Mucosa of gallbladder (tissue), 1 donor: Measurements from ENCODE around the gene HEPHL1. TPM values are rescaled to one million over a fixed set of nuclear protein-coding genes. Genes with fewer than 3 reads are reported as not detected.
"Not testable (repeated sequence)": the region's sequence is repeated elsewhere in the genome, so short reads cannot be mapped to it uniquely, and the experiment has no call there.

ENCODE experiments used
- DNase-seq: peaks from one replicate; pipeline ENCODE4 v3.0.0-alpha.2; 2020; ENCODE audit warnings: low spot score
- total RNA-seq: library from RNA; stranded (reverse); gene quantifications from one replicate; pipeline ENCODE4 v1.2.1, GENCODE V29; 2021
- donor health status: DM: no; HTN: no; CAD: no.

The HEPHL1 gene
- total RNA-seq = not detected

- DNase-seq = no peak
Observed at GRCh38 chr11:94020777-94021481, at the start of gene HEPHL1. TSS of gene HEPHL1 (plus strand) at chr11:94021354. CDS start at chr11:94021369, 15 bp downstream.

DNA sequence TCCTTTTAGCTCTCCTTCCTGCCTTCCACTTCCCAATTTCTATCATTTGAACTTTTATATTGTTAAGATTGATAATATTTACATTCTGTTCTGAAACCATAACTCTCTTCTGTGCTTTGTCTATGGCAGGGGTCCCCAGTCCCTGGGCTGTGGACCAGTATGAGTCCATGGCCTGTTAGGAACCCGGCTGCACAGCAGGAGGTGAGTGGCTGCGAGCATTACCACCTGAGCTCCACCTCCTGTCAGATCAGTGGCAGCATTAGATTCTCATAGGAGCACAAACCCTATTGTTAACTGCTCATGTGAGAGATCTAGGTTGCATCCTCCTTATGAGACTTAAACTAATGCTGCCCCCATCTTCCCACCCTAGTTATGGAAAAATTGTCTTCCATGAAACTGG is 48.4 kb upstream of the HEPHL1 start:
- no peak for DNase-seq

GRCh38 chr11:93973322-93974051 is 47.7 kb upstream of the HEPHL1 start:
- not testable (repeated sequence) for DNase-seq

DNA sequence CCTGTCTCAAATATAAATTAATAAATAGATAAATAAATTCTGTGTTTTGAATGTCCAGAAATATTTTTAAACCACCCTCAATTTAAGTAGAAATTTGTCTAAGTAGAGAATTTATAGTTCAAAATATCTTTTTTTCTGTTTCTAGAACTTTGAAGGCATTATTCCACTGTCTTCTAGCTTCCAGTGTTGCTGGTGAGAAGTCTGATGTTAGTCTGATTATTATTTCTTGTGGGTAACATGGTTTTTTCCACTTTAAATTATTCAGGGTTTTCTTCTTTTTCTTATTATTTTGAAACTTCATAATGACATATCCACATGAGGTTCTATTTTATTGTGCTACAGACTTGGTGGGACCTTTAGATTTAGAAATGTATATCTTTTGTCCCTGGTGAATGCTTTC is 46.4 kb upstream of the HEPHL1 start:
- DNase-seq = no peak

GRCh38 chr11:93976577-93977254 is 44.4 kb upstream of the HEPHL1 start:
- DNase-seq = not testable (repeated sequence)

DNA sequence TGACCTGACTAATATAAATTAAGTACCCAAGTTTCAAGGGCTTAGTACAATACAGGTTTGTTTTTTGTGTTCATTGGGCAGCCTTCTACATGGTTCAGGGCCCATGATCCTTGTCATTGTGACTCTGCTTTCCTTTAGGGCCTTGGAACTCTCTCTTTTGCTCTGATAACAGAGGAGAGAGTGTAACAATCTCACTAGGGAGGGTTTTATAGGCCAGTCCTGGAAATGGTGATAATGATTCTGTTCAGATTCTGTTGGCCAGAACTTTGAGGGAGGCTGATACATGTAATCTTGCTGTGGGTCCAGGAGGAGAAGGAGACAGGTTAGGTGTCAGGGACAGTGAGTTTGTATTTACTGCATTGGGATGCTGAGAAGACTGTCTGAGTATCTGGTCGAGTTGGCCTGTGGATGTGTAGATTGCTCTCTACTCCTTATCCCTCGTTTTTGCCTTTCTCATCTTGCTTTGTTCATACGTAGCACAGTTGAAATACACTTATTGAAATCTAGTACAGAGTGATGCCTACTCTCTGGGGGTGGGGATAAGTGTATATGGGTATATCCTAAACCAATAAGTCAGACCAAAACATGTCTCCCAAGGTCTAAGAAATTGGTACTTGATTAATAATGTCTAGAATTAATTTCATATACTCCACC is 37.5 kb upstream of the HEPHL1 start:
- no peak for DNase-seq

DNA sequence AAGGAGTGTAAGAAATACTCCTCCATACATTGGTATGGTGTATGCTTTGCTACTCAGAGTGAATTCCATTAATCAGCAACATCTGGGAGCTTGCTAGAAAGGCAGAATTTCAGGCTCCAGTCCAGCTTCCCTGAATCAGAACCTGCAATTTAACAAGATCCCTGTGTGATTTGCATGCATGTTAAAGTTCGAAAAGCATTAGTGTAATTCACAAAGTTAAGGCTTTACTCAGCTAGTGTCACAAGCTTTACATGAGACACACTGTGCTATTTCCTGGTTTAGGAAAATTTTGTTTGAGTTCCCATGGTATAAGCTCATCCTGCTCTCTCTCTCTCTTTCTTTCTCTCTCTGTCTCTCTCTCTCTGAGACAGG is 37.0 kb upstream of the HEPHL1 start:
- no peak for DNase-seq

GRCh38 chr11:93984936-93985335 is 36.2 kb upstream of the HEPHL1 start:
- no peak for DNase-seq

GRCh38 chr11:93986716-93987115 is 34.4 kb upstream of the HEPHL1 start:
- no peak for DNase-seq

- DNase-seq = no peak
Observed at GRCh38 chr11:93988455-93988854, 32.7 kb upstream of the HEPHL1 start.

DNA sequence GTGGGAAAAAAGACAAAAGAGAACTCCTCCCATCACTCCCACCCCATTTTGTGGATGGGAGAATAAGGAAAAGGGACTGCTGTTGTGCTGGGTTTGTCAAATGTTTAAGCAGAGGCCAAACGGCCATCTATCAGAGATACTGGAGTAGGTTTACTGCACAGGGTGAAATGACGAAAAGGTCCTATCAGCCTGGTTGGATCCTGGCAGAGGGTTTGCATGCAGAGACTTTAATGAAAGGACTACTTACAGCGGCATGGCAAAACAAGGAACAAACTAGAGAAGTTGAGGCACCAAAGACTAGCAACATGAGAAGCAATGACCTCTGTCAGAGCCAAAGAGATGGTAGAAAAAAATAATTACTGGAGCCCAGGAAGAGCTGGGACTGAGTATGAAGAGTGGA is 32.2 kb upstream of the HEPHL1 start:
- DNase-seq = no peak

DNA sequence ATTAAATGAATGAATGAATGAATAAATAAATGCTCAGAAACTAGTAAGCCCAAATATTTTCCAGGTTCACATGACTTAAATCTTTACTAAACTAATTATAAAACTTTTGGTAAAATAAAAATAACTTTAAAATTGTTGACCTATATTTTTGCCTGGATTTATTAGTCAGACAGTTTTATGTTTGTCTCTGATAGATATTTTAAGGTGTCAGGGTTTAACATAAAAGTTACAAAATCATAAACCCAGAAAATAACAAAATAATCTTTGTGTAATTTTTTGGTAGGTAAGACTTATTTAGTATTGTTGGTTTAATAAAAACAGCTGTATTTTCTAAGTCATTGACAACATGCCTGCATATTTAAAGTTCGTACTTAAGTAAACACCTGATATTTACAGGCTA is 27.4 kb upstream of the HEPHL1 start:
- DNase-seq = no peak

DNA sequence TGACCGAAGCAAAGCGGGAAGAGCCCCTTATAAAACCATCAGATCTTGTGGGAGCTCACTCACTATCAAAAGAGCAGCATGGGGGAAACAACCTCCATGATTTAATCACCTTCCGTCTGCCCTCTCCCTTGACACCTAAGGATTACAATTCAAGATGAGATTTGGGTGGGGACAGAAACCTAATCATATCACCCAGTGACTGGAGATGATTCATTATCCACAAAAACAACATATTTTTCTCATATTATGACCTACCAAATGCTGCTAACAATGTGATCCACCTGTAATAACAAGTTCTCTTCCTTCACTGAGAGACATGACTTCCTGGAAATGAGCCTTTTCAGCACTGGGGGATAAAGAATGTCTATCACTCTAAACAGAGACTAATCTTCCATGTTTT is 23.4 kb upstream of the HEPHL1 start:
- no peak for DNase-seq

DNA sequence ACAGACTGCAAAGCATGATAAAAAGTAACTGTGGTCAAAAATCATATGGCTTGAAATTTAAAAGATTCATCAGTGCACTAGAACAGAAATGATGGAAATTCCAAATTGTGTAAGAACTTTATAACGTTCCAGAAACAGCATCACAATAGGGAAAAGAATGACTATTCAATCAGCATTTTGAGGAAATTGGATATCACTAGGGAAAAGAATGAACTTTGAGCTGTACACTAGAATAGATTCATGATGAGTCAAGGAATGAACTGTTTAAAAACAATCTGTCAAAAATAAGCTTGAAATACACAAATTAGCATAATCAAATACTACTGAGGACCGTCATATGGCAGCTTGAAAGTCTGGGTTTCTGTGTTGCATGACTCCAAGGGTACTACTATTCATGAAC is 20.5 kb upstream of the HEPHL1 start:
- DNase-seq = no peak

DNA sequence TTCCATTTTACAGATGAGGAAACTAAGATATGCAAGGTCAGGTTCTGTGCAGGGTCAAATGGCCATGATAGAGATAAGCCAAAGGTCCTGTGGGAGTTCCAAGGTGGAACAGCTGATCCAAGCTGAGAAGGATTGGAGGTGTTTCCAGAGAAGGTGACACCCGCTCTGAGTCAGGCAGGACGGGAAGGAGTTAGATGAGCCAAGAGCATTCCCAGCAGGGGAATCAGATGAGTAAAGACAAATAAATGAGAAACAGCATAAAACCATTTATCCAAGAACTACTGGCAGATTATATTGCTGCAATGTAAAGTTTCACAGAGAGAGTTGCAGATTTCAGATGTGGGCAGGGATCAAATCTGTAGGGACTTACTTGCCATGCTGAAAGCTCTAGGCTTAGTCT is 18.9 kb upstream of the HEPHL1 start:
- DNase-seq = no peak

DNA sequence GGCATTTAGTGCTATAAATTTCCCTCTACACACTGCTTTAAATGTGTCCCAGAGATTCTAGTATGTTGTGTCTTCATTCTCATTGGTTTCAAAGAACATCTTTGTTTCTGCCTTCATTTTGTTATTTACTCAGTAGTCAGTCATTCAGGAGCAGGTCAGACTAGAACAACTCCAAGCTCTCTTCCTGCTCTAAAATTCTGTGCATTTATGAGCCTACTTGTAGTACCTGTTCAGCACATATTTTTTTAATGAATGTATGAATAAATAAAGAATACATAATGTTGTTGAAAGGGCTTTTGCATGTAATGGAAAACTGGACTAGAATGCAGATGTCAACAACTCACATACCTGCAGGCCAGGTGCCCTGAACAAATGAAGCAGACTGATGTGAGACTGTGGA is 13.7 kb upstream of the HEPHL1 start:
- DNase-seq = no peak

- no peak for DNase-seq
Observed at GRCh38 chr11:94007906-94008305, 13.2 kb upstream of the HEPHL1 start.

- DNase-seq = no peak
Observed at GRCh38 chr11:94010136-94010535, 11.0 kb upstream of the HEPHL1 start.

- no peak for DNase-seq
Observed at GRCh38 chr11:94011478-94011877, 9.7 kb upstream of the HEPHL1 start.

GRCh38 chr11:94017446-94017845 is 3.7 kb upstream of the HEPHL1 start:
- DNase-seq = no peak

- no peak for DNase-seq
Observed at GRCh38 chr11:94018721-94019120, 2.4 kb upstream of the HEPHL1 start.

DNA sequence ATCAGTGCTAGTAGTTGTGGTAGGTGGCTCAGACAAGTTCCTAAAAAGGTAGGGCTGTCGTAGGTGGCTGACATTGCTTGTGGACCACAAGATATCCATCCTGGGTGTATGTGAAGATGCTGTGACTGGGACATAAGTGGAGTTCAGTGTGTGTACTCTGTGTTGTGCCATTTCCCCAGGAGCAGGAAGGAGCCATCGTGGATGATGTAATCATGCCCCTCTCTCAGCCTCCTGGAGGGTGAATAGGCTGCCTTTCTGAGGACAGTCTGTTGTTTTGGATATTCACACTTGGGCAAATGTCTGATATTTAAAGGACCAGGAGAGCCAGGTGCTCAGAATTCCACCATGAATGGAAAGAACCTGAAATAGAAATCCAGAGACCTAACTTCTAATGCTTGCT is 2.7 kb downstream of the HEPHL1 start:
- DNase-seq = no peak
